ENCODE results near the gene TUBAL3.

Gene TUBAL3

DNA sequence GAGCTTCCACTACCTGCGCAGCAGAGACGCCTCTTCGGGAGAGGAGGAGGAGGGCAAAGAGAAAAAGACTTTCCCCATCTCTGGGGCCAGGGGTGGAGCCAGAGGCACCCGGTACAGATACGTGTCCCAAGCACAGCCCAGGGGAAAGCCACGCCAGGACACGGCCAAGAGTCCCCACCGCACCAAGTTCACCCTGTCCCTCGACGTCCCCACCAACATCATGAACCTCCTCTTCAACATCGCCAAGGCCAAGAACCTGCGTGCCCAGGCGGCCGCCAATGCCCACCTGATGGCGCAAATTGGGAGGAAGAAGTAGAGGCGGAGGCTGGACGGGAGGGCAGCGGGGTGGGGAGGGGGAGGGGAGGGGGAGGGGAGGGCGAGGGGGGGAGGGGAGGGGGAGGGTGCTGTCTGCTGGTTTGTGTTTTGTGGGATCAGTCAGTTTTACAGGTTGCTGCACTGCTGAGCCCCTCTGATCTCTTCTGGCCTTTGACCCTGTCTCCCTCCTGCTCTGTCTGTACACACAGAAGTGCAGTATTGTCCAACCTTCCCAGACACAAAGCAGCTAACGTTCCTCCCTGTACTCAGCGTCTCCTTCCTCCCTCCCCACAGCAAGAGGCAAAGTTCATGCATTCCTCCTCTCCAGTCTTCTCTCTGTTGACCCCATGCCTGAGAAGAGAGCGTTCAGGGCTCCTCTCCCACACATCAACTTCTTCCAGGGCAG is 30.6 kb downstream of the TUBAL3 start:
- DNase-seq = no peak

DNA sequence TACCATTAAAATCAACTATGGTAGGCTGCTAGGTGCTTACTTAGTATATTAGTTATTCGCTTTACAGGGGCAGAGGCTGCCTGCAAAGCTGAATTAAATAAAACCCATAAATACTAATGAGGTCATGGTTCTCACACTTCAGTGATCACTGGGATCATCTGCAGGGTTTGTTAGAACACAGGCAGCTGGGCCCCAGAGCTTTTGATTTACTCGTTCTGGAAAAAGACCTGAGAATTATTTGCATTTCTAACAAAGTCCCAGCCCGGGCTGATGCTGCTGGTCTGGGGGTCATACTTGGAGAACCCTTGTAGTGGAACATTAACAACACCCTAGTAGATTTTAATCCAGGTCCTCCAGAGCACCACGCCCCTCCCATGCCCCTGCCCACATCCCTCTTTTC is 31.3 kb downstream of the TUBAL3 start:
- DNase-seq = no peak

DNA sequence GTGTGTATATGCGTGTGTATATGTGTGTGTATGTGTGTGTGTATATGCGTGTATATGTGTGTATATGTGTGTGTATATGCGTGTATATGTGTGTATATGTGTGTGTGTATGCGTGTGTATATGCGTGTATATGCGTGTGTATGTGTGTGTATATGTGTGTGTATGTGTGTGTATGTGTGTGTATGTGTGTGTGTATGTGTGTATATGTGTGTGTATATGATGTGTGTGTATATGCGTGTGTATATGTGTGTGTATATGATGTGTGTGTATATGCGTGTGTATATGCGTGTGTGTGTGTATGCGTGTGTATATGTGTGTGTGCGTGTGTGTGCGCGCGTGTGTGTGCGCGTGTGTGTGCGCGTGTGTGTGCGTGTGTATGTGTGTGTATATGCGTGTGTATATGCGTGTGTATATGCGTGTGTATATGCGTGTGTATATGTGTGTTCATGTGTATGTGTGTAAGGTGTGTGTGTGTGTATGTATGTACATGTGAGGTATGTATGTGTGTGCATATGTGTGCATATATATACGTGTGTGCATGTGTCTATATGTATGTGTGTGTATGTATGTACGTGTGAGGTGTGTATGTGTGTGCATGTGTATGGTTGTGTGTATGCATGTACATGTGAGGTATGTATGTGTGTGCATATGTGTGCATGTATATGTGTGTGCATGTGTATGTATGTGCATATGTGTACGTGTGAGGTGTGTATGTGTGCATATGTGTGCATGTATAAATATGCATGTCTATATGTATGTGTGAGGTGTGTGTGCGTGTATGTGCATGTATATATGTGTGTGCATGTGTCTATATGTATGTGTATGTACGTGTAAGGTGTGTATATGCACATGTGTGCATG is 33.9 kb downstream of the TUBAL3 start:
- no peak for DNase-seq

DNA sequence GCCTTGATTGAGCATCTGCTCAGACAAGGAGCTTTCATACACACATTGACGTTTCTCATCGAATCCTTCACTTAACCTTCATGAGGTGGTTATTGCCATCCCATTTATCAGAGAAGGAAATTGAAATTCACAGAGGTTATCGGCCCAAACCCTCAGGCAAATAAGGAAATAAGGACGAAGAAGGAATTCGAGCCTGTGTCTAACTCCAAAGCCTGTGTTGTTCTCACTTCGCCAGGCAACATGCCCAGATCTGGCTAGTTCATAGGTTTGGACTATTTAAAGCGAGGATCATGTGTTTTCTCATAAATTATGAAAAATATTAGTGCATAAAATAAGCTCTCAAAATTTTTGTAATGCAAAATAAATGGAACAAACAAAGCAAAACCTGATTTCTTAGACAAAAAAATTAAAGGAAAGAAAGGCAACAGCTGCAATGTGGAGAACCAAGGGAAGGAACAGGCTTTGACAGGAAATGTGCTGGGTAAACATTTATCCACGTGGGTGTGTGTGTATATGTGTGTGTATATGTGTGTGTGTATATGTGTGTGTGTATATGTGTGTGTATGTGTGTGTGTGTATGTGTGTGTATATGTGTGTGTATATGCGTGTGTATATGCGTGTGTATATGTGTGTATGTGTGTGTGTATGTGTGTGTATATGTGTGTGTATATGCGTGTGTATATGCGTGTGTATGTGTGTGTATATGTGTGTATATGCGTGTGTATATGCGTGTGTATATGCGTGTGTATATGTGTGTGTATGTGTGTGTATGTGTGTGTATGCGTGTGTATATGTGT is 35.1 kb downstream of the TUBAL3 start:
- DNase-seq = no peak

DNA sequence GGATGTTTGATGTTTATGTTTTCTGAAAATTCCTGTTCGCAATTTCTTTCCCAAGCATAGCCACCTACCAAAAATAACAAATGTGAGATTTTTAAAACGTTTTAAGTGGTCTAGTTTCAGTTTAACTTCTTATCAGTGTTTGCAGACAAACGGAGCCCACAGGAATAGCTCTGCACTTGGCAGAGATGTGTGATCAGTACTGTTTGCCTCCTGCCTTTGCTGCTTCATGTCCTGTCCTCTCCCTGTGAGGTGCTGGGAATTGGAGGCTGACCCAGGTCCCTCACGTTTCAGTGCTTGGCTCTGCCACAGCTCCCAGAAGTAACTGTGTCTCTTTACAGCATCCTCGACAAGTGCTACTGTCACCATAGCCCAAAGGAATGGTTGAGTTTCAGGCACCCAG is 38.7 kb downstream of the TUBAL3 start:
- no peak for DNase-seq

DNA sequence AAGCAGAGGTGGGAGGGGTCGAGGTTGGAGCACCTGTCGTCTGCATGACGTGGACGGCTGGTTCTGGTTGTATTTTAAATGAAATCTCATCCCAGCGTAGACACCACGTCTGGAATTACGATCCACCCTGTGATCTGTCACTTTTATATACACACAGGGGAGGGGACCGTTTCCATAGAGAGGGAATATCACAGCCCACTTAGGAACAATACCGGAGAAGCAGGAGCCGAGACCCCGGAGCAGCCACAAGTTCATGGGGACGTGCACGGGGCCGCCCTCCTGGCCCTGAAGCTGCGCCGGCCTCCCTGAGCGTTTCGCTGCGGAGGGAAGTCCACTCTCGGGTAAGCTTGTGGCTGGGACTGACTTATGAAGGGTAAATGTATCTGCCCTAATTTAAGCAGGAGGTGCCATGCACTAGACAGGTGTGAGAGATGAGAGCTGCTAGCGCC is 39.7 kb downstream of the TUBAL3 start, which contains the start of gene UCN3:
UCN3 (plus strand) TSS at position 77 of the 449 bp plus-strand sequence. CDS start 8,755 bp downstream, outside the sequence.
- DNase-seq = no peak

DNA sequence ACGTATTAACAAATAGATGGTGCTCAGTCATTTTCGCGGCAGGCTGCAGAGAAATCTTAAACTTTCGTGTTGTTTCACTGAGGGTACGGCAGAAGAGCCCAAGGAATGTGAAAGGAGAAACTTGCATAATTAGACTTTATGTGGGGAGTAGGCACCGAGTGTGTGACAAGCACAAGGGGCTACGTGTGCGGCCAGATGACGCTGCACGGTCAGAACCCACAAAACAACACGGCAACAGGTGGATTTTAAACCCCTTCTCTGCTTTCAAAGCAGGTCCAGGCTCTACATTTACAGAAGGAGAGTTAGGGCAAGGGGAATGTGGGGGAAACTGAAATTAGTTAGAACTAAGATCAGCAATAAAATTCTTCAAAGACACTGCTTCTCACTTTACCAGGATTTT is 40.3 kb downstream of the TUBAL3 start:
- no peak for DNase-seq

DNA sequence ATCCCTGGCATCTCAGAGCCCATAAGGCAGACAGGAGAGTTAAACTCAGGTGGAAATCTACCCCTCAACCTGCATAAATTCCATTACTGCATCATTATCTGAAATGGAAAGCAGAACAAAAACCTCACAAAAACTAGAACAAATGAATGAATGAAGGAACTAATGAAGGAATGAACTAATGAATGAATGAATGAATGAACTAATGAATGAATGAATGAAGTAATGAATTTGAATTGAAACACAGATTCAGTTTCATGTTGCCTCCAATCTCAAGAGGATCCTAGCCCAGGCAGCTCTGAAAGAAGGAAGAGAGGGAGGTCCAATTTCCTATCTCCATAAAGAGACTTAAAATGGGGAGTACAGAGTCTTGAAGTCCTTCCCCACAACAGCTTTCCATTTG is 41.8 kb downstream of the TUBAL3 start:
- no peak for DNase-seq

DNA sequence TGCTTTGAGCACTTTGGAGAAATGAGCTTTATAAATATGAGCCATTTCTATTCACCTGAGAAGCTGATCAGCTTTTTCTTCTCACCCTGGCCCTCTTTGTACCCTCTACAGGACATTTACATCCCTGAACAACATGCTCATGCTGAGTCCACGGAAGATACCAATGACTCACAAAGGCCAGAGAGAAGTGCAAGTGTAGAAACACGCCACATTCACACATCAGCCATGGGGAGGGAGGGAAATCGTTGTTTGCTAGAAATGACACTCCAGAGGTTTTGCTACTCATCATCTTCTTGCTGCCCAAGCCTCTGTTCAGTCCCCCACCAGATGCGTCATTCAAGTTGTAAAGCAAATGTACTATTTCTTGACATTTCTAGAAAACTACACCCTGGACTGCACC is 42.7 kb downstream of the TUBAL3 start:
- no peak for DNase-seq

DNA sequence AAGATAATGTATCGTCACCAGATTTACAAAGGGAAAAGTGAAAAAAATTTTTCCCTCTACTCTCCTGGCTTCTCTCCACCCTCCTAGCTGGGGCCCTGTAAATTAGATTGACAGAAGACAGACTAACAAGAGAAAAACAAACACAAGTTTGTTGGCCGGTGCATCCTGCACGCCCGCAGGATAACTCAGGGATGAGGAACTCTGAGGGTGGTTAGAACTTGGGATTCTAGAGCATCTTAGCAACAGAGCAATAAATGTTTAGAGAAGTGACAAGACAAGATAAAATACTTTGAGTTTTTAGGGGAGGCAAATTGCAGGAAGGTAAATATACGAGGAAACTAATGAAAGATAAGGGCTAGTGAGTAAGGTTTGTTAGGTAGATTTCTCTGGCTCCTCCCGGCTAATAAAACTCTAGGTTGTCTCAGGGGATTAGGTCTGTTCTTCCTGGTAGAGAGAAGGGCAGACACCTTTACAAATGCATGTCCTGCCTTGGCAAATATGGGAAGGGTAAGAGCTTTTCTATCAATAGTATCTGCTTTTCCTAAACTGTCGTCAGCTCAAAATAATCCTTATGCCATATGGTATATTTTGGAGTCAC is 44.2 kb downstream of the TUBAL3 start:
- DNase-seq = no peak

DNA sequence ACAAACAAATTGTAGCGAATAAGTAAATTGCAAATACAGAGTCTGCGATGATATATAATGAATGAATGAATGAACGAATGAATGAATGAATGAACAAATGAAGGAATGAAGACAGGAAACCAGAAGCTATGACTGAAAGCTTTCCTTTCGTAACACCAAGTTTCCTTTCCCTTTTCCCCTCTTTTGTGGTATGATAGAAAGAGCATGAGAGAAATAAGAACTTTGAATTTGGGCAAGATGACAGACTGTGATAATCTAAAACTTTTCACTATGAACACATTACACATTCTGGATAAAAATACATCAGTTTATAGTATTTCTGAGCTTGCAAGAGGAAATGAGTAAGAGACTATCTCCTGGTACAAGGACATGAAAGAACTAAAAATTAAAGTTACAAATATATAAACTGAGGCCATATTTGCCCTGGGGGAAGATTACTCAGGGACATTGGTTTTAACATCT is 48.3 kb downstream of the TUBAL3 start:
- DNase-seq = no peak

DNA sequence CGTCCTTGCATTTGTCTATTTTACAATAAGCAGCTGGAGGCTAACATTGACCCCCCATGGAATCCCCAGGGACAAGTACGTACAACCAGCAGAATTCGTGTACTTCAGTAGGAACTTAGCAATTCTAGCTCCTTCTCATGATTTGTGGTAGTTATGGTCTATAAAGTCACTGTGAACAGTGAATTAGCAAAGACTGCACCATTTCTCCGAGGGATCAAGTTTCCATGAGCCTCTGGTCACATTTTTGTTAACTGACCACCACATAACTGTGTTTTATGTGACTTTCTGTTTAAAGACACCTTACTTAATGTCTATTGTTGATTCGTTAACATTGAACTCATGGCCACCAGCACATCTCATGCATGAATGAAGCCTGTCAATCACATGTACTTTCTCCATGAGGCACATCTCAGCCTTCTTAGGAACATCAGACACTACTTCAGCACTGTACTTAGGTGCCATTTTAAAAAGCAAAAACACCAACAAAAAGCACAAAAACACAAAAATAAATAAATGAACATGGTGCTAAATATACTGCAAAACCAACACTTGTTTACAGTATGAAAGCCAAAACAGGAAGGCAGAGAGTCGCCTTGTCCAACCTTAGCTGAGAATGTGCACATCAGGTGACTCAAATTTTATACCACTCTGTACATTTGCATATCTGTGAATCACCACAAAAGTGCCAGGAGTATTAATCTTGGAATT is 48.9 kb downstream of the TUBAL3 start:
- DNase-seq = no peak

DNA sequence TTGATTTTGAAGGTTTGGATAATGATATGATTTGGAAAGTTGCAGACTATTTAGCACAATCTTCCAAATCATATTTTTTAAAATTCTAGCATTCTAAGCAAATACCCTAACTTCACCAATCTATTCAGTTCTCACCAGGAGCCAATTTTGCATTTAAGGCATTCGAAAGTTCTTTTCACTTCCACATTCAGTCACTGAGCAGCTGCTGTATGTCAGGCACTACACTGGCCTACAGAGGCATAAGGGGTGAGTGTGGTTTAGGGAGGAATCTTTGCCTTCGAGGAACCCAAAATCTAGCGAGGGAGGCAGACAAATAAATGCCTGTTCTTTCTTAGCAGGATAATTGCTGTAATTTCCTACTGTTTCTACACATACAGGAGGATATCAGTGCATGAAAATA is 50.6 kb downstream of the TUBAL3 start:
- no peak for DNase-seq

DNA sequence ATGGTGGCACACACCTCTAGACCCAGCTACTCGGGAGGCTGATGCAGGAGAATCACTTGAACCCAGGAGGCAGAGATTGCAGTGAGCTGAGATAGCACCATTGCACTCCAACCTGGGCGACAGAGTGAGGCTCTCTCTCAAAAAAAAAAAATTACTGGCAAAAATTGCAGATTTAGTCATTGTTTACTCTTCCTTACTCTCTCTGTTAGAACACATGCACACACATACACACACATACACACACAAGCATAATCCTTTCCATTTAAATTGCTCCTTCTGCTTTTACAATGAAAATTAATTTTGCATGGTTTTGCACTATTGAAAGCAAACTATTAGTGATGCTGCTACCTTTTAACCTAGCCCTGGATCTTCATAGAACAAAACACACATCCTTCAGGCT is 55.3 kb downstream of the TUBAL3 start:
- DNase-seq = no peak

DNA sequence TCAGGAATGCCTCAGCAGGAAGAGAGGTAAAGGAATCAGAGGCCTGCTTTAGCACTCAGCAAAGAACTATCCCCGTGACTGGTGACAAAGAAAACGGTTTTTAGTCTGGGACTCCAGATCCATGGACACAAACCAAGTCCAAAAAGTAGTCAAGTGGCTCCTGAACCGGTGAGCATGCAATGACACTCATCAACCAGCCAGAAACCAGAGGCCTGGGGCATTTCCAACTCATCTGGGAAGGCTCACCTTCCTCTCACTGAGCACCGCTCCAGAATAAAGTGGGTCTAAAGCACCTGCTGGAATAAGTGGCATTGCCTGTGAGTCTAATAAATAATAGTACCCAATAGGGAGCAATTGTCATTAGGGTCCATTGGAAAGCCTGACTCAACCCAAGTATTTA is 57.7 kb downstream of the TUBAL3 start:
- DNase-seq = no peak

DNA sequence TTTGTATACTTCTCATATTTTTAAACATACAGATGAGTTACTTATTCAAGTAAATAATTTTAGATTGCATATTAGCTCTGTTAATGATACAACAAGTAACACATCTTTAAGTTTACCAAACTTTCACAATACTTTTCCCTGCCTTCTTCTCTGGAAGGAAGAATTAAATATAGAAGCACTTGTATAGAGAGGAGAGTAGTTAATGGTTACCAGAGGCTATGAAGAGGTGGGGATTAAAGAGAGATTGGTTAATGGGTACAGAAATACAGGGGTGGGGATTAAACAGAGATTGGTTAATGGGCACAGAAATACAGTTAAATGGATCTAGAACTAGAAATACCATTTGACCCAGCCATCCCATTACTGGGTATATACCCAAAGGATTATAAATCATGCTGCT is 59.9 kb downstream of the TUBAL3 start:
- DNase-seq = no peak

DNA sequence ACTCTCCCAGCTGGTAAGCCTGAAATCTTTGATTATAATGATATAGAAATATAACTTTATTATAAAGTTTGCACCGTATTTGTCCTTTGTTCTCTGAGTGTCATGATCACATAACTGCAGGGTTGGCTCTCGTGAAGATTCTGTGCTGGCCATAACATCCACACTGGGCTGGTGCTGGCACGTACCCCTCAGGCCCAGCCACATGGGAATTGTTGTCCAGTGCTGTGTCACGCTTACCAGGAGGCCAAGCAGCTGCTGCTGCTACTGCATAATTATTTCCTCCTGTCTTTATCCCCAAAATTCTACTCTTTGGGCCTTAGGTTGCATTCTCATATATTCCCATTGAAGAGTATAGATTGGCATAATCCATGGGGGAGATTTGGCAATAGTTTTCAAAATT is 60.6 kb downstream of the TUBAL3 start:
- DNase-seq = no peak

DNA sequence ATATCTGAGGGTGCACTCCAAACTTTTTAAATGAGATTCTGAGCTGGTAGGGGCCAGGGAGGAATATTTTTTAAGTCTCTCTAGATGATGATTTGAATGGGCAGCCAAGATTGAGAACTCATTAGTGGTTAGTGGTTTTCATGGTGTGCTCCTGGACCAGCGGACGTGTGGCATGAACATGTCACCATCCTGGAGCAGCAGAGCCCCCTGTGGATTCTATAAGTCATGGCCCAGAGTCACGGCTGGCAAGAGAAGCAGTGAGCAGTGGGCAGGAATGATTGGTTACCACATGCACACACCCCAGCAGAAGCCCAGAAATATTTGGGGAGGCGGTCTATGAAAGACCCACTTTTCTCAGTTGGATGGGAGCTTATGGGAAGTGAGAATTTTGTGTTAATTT is 61.1 kb downstream of the TUBAL3 start:
- no peak for DNase-seq

Measured in NCI-H2081 treated with DMSO at 0.1 percent for 48 hours (cell line).